Peyer's patch (tissue), 4 donors: ENCODE results near the gene CNPY4.

Experiments
- CTCF ChIP-seq, 6 experiments: fragments of 450-650 bp in 4 of 6; fragments of 200-600 bp in 2 of 6; sonication (generic) in 1 of 6; IDR thresholded peaks; one replicate each; pipeline ENCODE4 v1.5.1; 2017 to 2019; ENCODE audit warnings: antibody characterized with exemption in 6 of 6, mild to moderate bottlenecking in 3 of 6, moderate library complexity in 1 of 6
- POLR2A ChIP-seq, 2 donors: fragments of 450-650 bp; IDR thresholded peaks; one replicate each; pipeline ENCODE4 v1.5.1; 2017; ENCODE audit warnings: antibody characterized with exemption in 2 of 2, mild to moderate bottlenecking in 2 of 2, moderate library complexity in 2 of 2

- TF ChIP-seq POLR2A (IDR thresholded peaks at IDR 0.05) (no peak), CTCF (IDR thresholded peaks at IDR 0.05) (no peak)
These were observed 47.8 kb downstream of the CNPY4 start for GRCh38 chr7:100166970-100167911.
